Stomach (tissue), 4 donors: ENCODE data around the gene PRR5L.

ENCODE experiments used
- EP300 ChIP-seq: sonication (generic); formaldehyde crosslinking; IDR thresholded peaks from one replicate; pipeline ENCODE4 v1.6.1; 2017; ENCODE audit warnings: antibody characterized with exemption
- POLR2A ChIP-seq, 4 donors: fragments of 450-650 bp; IDR thresholded peaks; one replicate each; pipeline ENCODE4 v1.6.1; 2016; ENCODE audit warnings: antibody characterized with exemption in 4 of 4, control low read depth in 2 of 4, mild to moderate bottlenecking in 1 of 4, moderate library complexity in 1 of 4
- TF ChIP-seq, protein P1 (sequence below), 7 experiments: fragments of 450-650 bp in 4 of 7; fragments of 200-600 bp in 3 of 7; sonication (generic) in 3 of 7; IDR thresholded peaks; one replicate each; pipeline ENCODE4 v1.5.1; 2016 to 2019; ENCODE audit warnings: antibody characterized with exemption in 7 of 7, control low read depth in 2 of 7, mild to moderate bottlenecking in 1 of 7

DNA sequence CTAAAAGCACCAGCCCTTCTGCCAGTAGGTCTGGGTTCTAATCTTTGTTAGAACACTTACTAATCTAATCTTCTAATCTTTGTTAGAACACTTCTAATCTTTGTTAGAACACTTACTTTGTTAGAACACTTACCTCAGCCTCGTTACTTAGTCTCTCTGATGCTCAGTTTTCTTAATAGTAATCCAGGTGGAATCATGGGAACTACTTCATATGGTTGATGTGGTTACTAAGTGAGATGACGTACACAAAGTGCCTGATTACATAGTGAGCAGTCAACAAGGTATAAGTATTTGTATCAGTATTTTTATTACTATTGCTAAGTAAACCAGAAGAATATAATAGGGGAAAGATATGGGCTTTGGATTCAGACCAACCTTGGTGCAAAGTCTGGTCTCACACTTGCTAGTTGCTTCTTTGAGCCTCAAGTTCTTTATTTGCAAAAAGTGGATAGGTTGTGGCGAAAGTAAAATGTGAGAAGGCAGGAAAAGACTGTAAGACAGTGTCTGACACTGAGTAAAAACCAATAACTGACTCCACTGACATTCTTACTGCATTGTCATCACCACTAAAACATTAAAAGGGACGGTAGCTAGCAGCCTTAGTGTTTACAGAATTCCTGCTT, 130.2 kb downstream of the PRR5L start:
- TF ChIP-seq, protein P1, sequence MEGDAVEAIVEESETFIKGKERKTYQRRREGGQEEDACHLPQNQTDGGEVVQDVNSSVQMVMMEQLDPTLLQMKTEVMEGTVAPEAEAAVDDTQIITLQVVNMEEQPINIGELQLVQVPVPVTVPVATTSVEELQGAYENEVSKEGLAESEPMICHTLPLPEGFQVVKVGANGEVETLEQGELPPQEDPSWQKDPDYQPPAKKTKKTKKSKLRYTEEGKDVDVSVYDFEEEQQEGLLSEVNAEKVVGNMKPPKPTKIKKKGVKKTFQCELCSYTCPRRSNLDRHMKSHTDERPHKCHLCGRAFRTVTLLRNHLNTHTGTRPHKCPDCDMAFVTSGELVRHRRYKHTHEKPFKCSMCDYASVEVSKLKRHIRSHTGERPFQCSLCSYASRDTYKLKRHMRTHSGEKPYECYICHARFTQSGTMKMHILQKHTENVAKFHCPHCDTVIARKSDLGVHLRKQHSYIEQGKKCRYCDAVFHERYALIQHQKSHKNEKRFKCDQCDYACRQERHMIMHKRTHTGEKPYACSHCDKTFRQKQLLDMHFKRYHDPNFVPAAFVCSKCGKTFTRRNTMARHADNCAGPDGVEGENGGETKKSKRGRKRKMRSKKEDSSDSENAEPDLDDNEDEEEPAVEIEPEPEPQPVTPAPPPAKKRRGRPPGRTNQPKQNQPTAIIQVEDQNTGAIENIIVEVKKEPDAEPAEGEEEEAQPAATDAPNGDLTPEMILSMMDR (IDR thresholded peaks at IDR 0.05): no peak
- TF ChIP-seq POLR2A (IDR thresholded peaks at IDR 0.05) (no peak), EP300 (no peak)
